Astrocyte of the spinal cord (primary cell): ENCODE data around the gene KRTAP4-5.
"Not testable (repeated sequence)": the region's sequence is repeated elsewhere in the genome, so short reads cannot be mapped to it uniquely, and the experiment has no call there.

Experiments used
- DNase-seq: peaks from one replicate; pipeline ENCODE4 v3.0.0; 2011; ENCODE audit warnings: low read depth, low spot score
- H3K4me3 ChIP-seq: 2 replicates; pipeline ENCODE4 v1.5.1; 2011; ENCODE audit warnings: low read depth, mild to moderate bottlenecking, low read length, moderate library complexity
- CTCF ChIP-seq: IDR thresholded peaks from 2 replicates; pipeline ENCODE4 v1.5.1; 2012; ENCODE audit warnings: low read depth, mild to moderate bottlenecking, low read length, inconsistent platforms
- in situ Hi-C: cut with HindIII; loops from 2 replicates; pipeline ENCODE4 v1.10.0; 2017; ENCODE audit warnings: low sequenced_read_pairs

The KRTAP4-5 gene

GRCh38 chr17:41107941-41108450 lies 41.6 kb downstream of the KRTAP4-5 start:
- no peak for DNase-seq
- in situ Hi-C loops, result no loop called here
- no peak for TF ChIP-seq CTCF
- no peak overlapping the region for H3K4me3 ChIP-seq

GRCh38 chr17:41105347-41105746 lies 44.3 kb downstream of the KRTAP4-5 start, which contains the start of gene KRTAP4-9:
KRTAP4-9 (plus strand) TSS chr17:41105389; CDS start chr17:41105389, 0 bp downstream.
- H3K4me3 ChIP-seq, in situ Hi-C loops, DNase-seq: not testable (repeated sequence)

- peak; percentile 40 for DNase-seq
- H3K4me3 ChIP-seq, in situ Hi-C loops: not testable (repeated sequence)
These were observed 45.1 kb downstream of the KRTAP4-5 start for GRCh38 chr17:41104386-41105038.

- H3K4me3 ChIP-seq, result no peak overlapping the region
- no peak for DNase-seq
- in situ Hi-C loops, result no loop called here
- no peak for TF ChIP-seq CTCF
These were observed 45.7 kb downstream of the KRTAP4-5 start for GRCh38 chr17:41103896-41104295.

GRCh38 chr17:41101586-41102259 lies 47.9 kb downstream of the KRTAP4-5 start, which contains the start of gene KRTAP4-16:
KRTAP4-16 (minus strand) TSS chr17:41102209; CDS start chr17:41102209, 0 bp downstream.
- no peak for TF ChIP-seq CTCF
- H3K4me3 ChIP-seq, result no peak within 1 kb of the TSS
- no peak for DNase-seq
- in situ Hi-C loops, result no loop called here

- H3K4me3 ChIP-seq, in situ Hi-C loops: not testable (repeated sequence)
- peak; percentile 43 for DNase-seq
These were observed 49.7 kb downstream of the KRTAP4-5 start for GRCh38 chr17:41099682-41100480.
